Glomerular visceral epithelial cell (primary cell): Measurements from ENCODE around the gene PJA2.
"Not testable (repeated sequence)": the region's sequence is repeated elsewhere in the genome, so short reads cannot be mapped to it uniquely, and the experiment has no call there.

Source experiments
- DNase-seq: peaks from one replicate; pipeline ENCODE4 v3.0.0-alpha.2; 2016; ENCODE audit errors: extremely low spot score

The PJA2 gene

DNA sequence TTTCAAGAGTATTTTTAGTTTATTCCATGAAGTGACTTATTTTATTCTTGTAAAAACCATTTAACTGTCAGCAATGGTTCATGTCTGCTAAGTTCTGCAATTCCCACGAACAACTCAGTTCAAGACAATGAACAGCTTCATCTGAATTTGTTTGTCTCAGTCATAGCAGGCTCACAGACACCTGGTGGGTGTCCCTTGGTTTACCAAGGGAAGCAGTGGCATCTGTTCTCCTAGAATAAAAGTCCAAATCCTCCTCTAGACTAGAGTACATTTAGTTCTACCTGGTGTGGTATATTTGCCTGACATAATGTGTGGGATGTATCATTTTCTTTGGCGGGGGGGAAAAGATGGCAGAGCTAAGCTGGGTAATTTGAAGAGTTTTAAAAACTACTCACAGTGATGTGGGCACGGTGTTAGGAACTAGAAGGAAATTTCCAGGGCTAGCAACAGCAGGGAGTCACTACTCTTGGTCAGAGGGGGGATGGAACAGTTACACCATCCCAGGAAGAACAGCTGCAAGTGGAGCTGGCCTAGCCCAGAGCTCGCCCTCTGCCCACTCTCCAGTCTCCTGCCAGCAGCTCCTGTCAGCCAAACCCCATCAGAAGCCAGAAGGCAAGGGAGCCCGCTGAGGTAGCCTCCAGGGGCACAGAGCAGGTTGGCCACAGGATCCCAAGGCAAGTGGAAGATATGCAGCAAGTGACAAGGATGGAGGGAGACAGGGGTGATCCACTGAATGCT, 100.3 kb downstream of the PJA2 start:
- no peak for DNase-seq

DNA sequence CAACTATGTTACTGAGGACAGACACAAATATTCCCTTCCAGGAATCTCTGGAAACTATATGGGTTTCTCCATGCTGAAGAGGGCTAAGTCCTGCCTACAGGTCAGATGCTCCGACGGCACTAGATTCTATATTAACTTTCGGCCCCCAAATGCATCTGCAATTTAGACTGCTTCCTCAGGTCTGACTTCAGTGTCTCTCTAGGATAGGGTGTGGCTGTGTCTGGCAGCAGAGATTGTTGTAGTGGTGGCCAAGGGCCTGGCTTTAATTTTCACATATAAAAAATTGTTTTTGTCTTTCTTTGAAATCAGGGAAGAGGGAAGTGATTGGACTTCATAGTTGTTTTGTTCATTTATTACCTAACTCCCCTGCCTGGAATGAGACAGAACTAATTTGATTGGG, 101.8 kb downstream of the PJA2 start:
- no peak for DNase-seq

DNA sequence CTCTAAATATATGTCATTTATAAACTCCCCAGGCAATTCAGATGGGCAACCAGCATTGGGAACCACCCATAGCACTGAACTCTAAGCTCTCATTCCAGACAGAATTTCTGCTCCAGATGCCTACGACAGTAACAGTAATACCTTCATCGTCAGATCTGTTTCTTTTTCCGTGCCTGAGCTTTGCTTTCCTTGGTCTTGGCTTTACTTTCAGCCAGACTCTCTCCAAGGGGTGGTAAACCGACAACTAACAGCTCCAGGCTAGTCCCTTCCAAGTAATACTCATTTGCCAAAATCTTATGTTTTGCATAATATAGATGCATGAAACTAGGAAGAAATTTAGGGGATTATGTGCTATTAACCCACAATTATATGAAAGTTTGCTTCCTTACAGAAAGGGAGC, 102.3 kb downstream of the PJA2 start:
- DNase-seq, result no peak

GRCh38 chr5:109305352-109305751, 104.4 kb downstream of the PJA2 start:
- no peak for DNase-seq

GRCh38 chr5:109304309-109304708, 105.5 kb downstream of the PJA2 start:
- no peak for DNase-seq

GRCh38 chr5:109300367-109300766, 109.4 kb downstream of the PJA2 start:
- DNase-seq, result no peak

DNA sequence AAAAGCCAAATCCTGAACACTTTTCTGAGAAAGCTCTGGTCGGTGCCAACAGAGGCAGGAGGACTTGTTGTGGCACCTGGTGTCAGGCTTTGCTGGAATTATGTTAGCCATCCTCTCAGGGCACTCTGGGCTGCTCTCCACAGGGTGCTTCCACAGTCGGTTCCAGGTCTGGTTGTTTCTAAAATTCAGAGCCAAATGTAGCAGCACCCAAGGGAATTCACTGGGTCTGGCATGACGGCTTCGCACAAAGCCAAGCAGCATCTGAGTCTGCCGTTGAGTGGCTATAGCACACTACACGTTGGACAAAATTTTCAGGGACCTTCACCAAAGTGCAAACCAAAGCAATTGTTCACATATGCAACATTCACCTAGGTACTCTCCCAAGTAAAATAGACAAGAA, 110.2 kb downstream of the PJA2 start:
- DNase-seq, result no peak

DNA sequence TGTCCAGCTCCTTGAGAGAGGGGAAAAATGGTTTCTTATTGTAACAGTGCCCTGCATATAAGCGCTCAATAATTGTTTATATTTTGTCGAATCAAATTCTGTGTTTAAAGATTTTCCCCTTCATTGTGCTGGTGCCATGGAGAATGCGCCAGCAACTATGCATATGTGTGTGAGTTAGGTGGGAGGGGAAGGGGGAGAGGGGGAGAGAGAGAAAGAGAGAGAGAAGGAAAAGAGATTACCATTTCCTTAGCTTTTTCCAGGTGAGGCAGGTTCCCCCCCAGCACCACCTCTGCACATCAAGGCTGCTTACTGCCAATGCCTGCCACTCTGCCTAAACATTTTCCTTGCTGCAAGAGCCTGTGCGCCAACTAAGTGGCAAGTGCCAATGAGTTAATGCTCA, 111.0 kb downstream of the PJA2 start:
- DNase-seq, result no peak

DNA sequence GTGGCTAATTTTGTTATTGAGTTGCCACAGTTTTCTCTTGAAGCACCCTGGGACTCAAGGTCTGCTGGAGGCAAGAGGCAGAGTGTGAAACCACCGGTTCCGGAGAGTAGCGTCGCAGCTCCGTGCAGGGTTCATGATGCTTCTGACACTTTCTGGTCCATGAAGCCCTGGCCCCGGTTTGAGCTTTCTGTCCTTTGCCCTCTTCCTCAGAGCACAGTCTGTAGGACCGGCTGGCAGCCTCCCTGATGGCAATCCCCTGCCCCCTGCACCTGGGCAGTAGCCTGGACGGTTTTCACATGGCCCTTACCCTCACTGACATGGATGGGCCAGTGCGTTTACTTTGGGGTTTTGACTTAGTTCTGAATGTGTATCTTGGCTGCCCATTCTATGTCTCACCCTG, 111.9 kb downstream of the PJA2 start:
- DNase-seq, result no peak

- no peak for DNase-seq
Observed at GRCh38 chr5:109291090-109291489, 118.7 kb downstream of the PJA2 start.

DNA sequence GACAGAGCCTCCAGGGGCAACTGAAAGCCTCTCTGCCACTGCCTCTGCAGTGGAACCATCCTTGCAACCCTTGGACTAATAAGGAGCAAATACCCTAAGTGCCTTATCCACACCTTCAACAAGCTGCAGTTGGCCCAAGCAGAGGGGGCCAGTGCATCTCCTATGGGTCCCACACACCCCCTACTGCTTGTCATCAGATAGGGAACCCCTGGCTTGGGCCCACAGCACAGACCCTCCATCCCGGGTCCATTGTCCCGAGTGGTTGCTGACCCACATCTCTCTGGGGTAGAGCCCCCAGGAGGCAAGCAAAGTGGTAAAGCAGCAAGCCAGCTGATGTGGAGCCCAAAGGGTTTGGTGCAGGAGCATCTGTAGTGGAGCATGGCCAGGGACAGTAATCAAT, 119.5 kb downstream of the PJA2 start:
- no peak for DNase-seq

GRCh38 chr5:109286628-109287027, 123.1 kb downstream of the PJA2 start:
- DNase-seq, result not testable (repeated sequence)
